Measurements from ENCODE around the gene PDZRN3.

DNA sequence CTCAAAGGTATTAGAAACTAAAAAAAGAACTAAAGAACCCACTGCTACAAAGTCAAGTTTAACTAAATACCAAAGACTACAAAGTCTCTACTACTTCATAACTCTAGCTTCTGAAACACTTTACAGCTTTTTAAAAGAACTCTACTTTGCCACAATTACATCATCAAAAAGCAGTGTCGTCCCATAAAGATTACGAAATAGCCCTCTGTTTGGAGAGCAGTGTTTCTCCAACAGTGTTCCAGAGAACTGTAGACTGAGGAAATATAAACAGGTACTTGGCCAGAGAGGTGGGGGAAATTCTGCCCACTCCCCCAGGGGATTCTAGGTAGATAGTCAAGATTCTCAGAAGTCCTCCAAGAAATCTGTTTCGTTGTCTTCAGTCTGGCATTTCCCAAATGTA lies 225.6 kb downstream of the PDZRN3 start:
- TF ChIP-seq CTCF (IDR thresholded peaks at IDR 0.05): no peak
- TF ChIP-seq POLR2A (IDR thresholded peaks at IDR 0.05): no peak
